T follicular helper cell (primary cell): ENCODE results near the gene SMIM34.
"Not testable (repeated sequence)": the region's sequence is repeated elsewhere in the genome, so short reads cannot be mapped to it uniquely, and the experiment has no call there.

ENCODE experiments used
- DNase-seq: peaks from one replicate; pipeline ENCODE4 v3.0.0-alpha.2; 2020; ENCODE audit warnings: low read depth

SMIM34 gene

DNA sequence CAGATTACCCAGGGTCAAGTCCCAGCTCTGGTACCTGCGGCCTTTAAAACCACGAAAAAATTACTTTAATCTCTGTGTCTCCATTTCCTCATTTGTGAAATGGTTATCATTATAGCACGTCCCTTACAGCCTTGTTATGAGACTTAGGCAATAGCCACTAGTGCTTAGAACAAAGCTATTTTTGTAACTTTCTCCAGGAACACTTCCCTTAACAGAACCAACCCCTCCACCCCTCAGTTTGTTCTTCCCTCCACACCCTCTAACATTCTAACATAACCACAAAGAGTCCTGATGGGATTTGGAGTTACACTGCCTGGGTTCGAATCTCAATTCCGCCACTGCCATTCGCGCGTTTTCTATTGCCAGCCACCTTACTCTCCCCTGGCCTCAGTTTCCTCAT is 49.3 kb downstream of the SMIM34 start:
- DNase-seq: not testable (repeated sequence)

DNA sequence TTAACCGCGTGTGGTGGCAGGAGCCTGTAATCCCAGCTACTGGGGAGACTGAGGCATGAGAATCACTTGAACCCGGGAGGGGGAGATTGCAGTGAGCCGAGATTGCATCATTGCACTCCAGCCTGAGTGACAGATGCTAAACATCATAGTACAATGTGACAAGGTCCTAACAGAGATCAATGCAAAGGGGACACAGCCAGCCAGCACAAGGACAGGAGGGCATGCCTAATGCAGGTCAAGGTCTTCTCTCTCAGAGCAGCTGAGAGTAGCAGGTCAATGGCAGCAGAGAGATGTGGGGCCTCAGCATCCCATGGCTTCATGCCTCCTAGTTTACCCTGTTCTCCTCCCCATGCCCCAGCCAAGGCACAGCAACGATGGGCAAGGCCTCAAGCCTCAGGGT is 51.4 kb downstream of the SMIM34 start:
- no peak for DNase-seq

DNA sequence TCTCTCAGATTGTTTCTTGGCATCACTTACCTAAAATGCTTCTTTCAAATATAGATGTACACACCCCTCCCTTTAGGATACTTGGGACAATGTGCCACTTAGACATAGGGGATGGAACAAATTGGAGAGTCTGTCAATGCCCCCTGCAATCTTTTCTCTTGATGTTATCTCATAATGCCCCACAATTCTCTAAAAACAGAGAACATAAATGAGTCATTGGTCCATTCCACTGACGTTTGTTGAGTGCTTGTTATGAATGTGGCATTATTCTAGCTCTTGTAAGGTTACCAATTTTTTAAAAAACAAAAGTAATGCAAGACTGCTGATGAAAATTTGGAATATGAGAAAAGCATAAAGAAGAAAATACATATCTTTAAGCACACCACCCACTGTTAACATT is 54.0 kb downstream of the SMIM34 start:
- DNase-seq: no peak
